Measurements from ENCODE around the gene SMARCB1.

- no peak for TF ChIP-seq CTCF (IDR thresholded peaks at IDR 0.05)
- TF ChIP-seq POLR2A (IDR thresholded peaks at IDR 0.05): no peak
Observed at GRCh38 chr22:23769321-23769965, 17.3 kb upstream of the SMARCB1 start.

Measured in tibial nerve (tissue), 3 donors.